ENCODE results near the gene NBEA.
"Not testable (repeated sequence)": the region's sequence is repeated elsewhere in the genome, so short reads cannot be mapped to it uniquely, and the experiment has no call there.

Gene NBEA

DNA sequence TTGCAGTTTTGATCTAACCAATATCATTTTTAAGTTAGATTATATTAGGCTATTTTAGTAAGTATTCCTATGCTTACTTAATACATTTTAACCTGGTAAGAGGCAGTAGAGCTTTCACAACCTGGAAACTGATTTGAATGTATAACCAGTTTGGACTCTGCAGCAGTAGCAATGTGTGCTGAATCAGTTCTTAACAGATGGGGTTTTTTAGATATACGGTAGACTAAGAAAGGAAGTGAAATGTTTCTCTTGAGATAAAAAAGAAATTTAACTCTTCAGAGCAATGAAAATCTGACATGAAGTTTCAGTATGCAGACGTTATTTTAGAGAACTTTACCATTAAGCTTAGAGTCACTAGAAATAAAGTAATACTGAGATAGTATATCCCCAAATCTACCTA, 2.7 kb downstream of the NBEA start:
- DNase-seq (ENCODE audit: low read depth in 2 of 2): no peak

DNA sequence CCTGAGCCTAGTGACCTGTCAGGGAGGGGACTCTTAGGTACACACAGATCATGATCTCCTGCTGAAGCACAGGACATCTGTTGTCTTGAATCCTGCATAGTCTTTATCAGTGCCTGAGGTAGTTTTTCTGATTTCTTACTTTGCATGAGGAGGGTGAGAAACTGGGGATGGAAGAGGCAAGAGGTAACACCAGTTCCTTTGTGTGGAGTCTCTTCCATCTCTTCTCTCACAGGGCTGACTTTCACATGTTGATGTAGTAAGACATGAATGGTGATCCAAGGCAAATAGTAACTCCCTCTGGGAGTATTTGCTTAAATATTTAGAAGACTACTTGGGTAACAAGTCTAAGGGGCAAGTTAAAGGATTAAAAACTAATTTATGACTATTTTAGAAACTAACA, 9.5 kb downstream of the NBEA start:
- DNase-seq (ENCODE audit: low read depth in 2 of 2): no peak

DNA sequence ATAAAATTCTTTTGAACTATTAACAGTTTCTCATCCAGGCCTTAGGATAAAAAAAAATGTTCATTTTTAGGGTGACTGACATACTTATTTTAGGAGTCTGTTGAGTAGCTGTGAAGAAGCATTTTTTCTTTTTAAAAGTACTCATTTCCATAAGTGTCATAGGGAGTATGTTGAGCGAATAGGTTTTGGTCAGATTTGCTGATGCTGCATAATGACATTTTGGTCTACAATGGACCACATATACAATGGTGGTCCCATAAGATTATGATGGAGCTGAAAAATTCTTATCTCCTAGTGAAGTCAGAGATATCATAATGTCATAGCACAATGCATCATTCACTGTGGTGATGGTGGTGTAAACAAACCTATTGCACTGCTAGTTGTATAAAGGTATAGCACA, 17.4 kb downstream of the NBEA start:
- no peak for DNase-seq (ENCODE audit: low read depth in 2 of 2)

DNA sequence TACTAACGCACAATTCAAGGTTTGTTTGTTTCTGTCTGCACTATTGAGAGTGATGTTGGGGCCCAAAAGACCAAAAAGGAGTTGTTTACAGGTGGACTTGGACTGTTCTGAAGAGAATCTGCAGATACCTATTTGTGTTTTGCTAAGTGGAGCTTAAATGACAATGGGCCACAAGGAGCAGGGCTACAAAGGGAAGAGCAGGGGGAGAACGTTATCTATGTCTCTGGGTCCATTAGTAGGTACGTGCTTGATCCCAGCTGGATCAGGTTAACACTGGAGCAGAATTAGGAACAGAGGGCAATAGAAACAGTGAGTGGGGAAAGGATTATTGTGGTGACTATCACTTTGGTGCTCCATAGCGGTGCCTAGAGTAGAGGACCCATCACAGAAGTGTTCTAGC, 22.5 kb downstream of the NBEA start:
- no peak for DNase-seq (ENCODE audit: low read depth in 2 of 2)

DNA sequence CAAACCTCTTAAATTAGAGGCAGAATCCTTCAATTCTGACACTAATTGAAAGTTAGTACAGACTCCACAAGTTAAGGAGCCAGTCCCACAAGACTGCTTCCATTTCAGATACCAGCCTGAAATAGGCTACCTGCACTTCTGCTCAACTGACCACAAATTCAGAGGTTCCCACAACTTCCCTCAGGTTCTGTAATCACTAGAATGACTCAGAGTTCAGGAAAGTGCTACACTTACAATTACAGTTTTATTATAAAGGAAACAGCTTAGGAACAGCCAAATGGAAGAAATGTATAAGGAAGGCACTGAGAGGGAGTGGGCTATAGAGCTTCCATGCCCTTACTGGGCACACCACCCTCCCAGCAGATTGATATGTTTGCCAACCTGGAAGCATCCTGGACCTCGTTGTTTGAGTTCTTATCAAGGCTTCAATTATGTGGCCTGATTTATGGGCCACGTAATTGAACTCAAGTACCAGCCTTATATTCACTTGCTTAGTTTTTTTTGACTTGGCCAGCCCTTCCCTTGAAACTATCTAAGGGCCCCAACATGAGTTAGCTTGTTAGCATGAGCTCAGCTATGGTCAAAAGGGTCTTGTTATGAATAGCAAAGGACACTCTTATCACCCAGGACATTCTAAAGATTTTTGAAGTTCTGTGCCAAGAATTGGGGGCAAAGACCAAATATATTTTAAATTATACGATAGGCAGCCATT, 25.9 kb downstream of the NBEA start:
- DNase-seq (ENCODE audit: low read depth in 2 of 2): no peak

DNA sequence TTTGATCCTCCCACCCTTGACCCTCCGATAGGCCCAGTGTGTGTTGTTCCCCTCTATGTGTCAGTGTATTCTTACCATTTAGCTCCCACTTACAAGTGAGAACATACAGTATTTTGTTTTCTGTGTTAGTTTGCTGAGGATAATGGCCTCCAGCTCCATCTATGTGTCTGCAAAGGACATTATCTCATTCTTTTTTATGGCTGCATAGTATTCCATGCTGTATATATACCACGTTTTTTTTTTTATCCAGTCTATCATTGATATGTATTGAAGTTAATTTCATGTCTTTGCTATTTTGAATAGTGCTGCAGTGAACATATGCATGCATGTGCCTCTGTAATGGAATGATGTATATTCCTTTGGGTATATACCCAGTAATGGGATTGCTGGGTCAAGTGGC, 27.5 kb downstream of the NBEA start:
- DNase-seq (ENCODE audit: low read depth in 2 of 2): not testable (repeated sequence)

DNA sequence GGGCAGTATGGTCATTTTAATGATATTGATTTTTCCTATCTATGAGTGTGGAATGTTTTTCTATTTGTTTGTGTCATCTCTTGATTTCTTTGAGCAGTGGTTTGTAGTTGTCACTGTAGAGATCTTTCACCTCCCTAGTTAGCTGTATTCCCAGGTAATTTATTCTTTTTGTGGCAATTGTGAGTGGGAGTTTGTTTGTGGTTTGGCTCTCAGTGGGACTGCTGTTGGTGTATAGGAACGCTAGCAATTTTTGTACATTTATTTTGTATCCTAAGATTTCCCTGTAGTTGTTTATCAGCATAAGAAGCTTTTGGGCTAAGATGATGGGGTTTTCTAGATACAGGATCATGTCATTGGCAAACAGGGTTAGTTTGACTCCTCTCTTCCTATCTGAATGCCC, 28.9 kb downstream of the NBEA start:
- no peak for DNase-seq (ENCODE audit: low read depth in 2 of 2)

DNA sequence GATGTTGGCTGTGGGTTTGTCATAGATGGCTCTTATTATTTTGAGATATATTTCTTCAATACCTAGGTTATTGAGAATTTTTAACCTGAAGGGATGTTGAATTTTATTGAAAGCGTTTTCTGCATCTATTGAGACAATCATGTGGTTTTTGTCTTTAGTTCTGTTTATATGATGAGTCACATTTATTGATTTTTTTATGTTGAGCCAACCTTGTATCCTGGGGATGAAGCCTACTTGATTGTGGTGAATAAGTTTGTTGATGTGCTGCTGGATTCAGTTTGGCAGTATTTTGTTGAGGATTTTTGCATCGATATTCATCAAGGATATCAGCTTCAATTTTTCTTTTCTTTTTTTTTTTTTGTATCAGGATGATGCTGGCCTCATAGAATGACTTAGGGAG, 29.4 kb downstream of the NBEA start:
- DNase-seq (ENCODE audit: low read depth in 2 of 2): no peak

DNA sequence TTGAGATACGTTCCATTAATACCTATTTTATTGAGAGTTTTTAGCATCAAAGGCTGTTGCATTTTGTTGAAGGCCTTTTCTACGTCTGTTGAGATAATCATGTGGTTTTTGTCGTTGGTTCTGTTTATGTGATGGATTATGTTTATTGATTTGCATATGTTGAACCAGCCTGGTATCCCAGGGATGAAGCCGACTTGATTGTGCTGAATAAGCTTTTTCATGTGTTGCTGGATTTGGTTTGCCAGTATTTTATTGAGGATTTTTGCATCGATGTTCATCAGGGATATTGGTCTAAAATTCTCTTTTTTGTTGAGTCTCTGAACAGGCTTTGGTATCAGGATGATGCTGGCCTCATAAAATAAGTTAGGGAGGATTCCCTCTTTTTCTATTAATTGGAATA, 43.1 kb downstream of the NBEA start:
- DNase-seq (ENCODE audit: low read depth in 2 of 2): not testable (repeated sequence)

DNA sequence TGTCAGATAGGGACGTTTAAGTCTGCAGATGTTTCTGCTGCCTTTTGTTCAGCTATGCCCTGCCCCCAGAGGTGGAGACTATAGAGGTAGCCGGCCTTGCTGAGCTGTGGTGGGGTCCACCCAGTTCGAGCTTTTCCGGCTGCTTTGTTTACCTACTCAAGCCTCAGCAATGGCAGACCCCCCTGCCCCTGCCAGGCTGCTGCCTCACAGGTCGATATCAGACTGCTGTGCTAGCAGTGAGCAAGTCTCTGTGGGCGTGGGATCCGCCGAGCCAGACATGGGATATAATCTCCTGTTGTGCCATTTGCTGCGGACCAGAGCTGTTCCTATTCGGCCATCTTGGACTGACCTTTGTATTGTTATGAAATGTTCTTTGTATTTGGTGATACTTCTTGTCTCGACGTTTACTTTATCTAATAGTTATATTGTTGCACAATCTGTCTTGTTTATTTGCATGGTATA, 46.3 kb downstream of the NBEA start:
- DNase-seq (ENCODE audit: low read depth in 2 of 2): no peak

DNA sequence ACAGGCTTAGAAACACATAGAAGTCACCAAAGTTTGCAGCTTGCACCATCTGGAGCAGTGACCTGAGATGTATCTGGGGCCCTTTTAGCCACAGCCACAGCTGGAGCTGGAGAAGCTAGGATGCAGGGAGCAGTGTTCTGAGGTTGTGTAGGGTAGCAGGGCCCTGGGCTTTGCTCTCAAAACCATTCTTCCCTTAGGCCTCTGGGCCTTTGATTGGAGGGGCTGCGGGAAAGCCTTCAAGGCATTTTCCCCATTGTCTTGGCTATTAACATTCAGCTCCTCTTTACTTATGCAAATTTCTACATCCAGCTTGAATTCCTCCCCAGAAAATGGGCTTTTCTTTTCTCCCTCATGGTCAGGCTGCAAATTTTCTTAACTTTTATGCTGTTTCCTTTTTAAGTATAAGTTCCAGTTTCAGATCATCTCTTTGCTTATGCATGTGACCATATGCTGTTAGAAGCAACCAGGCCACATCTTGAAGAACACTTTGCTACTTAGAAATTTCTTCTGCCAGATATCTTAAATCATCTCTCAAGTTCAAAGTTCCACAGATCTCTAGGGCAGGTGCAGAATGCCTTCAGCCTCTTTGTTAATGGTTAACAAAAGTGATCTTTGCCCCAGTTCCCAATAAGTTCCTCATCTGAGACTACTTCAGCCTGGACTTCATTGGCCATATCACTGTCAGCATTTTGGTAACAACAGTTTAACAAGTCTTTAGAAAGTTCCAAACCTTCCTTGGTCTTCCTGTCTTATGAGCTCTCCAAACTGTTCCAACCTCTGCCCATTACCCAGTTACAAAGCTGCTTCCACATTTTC, 48.5 kb downstream of the NBEA start:
- DNase-seq (ENCODE audit: low read depth in 2 of 2): no peak

DNA sequence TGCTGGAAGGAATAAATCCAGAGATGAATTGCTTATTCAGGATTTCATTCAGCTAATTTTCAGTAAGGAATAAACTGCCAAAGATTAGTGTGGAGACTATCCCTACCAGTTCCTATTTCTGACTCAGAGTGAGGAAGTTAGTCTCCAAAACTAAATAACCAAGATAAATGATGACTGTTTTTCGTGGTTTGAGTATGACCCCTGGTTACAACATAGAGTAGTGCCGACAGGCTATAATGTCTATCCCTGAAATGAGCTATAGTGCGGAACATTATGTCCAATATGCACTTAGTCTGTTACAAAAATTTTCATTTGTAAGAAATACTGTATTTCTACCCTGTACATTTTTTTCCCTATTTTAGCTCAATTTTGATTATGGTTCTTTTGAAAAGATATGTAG, 51.4 kb downstream of the NBEA start:
- DNase-seq (ENCODE audit: low read depth in 2 of 2): no peak

DNA sequence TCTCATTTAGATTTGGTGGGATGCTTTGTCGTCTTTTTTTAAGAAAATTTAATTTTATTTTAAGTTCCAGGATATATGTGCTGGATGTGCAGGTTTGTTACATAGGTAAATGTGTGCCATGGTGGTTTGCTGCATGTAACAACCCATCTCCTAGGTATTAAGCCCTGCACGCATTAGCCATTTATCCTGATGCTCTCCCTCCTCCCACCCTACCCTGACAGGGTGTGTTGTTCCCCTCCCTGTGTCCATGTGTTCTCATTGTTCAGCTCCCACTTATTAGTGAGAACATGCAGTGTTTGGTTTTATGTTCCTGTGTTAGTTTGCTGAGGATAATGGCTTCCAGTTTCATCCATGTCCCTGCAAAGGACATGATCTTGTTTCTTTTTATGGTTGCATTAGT, 61.7 kb downstream of the NBEA start:
- DNase-seq (ENCODE audit: low read depth in 2 of 2): not testable (repeated sequence)

DNA sequence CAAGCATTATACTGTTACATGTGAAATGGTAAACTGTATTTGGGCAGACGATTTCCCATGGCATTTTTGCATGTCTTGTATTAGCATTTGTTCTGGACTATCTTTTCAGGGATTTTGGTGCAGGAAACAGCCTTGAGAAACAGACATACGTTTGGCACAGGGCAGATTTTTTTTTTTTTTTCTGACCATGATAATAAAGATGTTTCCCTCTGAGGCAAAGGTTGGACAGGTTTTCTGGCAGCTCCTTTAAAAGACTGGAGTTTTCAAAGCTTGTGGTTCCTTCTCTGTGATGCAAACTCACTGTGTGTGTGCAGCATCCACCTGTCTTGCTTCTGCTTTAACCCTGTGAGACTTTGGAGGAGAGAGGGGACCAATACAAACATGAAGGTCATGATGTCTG, 63.0 kb downstream of the NBEA start:
- no peak for DNase-seq (ENCODE audit: low read depth in 2 of 2)

DNA sequence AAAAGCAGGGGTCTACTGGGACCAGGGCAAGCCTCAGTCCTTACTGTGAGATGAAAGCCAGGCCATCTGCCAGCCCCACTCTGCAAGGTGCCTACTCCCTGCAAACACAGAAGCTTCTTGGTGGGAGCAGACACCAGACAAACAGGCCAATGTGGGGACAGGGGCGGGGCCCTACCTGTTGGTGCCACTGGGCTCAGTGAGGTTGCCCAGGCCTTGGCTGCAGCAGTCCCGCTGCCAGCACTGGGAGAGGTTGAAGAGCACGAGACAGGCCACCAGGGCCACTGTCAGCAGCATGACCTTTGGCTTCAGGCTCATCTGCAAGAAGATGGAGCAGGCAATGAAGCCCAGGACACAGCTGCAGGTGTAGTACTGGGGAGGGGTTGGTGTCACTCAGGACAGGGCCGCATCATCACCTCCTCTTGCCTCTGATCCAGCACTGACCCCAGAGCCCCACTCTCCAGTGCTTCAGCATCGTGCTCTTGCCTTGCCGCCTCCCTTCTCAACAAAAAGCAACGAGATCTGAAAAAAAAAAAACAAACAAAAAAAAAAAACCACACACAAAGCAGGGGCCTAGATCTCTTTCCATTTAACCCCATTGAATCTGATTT, 72.6 kb downstream of the NBEA start:
- DNase-seq (ENCODE audit: low read depth in 2 of 2): no peak

DNA sequence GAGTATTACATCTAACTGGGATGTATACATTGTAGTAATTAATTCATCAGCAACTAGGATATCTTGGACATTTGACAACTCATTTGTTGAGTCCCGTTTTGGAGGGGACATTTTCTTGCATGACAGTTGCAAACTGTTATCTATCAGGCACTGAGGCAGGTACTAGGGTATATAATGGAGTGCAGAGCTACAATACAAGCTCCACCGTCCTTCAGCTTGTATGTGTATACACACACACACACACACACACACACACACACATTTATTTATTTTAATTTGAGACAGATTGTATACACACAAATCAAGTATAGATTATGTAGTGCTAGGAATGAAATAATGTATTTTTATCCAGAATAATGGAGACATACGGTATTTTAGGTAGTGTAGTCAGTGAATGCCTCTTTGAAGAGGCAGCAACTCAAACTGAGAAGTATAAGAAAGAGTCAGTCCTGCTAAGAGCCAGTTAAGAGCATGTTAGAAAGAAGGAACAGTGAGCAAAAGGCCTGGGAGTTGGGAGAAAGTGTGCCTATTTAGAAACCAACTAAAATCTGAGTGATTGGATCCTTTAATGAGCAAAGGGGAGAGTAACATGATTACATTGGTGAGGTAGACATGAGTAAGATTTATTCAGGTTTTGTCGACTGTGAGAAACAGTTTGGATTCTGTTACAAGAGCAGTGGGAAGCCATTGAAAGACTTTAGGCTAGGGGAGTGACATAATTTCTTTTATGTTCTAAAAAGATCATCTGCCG, 74.5 kb downstream of the NBEA start:
- DNase-seq (ENCODE audit: low read depth in 2 of 2): no peak

DNA sequence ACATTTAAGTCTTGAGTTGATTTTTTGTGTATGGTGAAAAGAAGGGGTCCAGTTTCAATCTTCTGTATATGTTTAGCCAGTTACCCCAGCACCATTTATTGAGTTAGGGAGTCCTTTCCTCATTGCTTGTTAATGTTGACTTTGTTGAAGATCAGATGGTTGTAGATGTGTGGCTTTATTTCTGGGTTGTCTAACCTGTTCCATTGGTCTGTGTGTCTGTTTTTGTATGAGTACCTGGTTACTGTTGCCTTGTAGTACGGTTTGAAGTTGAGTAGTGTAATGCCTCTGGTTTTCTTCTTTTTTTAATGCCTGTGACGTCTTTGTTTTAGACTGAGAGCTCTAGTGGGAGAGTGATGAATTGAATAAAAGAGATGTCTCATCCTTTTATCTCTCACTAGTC, 83.2 kb downstream of the NBEA start:
- no peak for DNase-seq (ENCODE audit: low read depth in 2 of 2)

DNA sequence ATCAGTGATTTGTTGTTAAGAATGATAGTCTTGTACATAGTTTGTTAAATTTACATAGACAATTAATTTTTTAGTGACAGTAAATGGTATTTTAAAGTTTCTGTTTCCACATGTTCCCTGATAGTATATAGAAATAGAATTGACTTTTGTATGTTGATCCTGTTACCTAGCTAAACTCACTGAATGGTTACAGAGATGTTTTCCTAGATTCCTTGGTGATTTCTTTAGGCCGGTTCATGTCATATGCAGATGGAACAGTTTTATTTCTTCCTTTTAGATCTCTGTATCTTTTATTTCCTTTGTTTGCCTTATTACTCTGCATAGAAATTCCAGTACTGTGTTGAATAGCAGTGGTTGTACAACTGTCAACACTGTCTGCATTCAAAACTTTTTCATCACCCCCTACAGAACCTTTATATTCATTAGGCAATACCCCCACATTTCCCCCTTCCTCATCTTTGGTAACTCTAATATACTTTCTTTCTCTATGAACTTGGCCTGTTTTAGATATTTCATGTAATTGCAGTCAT, 86.3 kb downstream of the NBEA start:
- DNase-seq (ENCODE audit: low read depth in 2 of 2): no peak

DNA sequence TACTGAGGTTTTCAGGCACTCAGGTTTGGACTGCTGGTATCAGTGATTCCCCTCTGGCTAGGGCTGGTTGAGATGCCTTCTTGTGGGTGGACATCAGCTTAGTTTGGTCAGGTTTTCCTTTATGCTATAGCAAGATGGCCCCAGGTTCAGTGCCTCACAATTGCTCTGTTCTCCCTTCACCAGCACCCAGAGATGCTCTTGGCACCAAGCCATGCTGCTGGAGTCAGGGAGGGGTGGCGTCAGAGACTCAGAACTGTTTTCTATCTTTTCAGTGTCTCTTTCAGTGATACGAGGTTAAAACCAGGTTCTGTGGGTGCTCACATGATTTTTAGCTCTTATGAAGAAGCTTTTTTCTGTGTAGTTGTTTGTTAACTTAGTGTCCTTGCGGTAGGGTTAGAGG, 96.9 kb downstream of the NBEA start:
- no peak for DNase-seq (ENCODE audit: low read depth in 2 of 2)

DNA sequence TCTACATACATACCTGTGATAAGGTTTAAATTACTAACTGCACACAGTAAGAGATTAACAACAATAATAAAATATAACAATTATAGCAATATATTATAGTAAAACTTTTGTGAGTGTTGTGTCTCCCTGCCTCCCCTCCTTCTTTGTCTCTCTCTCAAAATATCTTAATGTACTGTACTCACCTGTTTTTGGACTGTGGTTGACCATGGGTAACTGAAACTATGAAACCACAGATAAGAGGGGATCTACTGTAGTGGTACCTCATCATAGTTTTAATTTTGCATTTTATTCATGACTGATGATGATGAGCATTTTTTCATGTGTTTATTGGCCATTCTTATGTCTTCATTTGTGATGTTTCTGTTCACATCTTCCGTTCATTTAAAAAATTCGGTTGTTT, 104.5 kb downstream of the NBEA start:
- DNase-seq (ENCODE audit: low read depth in 2 of 2): no peak

DNA sequence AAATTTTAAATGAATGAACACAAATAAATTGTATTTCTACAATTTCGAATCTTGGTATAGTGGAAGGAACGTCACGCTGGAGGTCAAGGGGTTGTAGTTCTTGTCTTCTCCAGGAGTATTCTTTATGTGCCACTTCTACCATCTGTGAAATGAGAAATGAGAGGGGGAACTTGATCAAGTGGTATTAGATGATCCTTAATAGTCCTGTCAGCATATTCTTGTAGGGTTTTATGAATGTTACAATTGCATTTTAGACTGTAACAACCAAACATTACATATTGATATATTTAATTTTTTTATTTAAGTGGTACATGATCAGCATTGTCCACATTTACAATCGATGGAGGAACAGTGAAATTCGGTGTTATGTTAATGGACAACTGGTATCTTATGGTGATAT, 113.6 kb downstream of the NBEA start:
- no peak for DNase-seq (ENCODE audit: low read depth in 2 of 2)

DNA sequence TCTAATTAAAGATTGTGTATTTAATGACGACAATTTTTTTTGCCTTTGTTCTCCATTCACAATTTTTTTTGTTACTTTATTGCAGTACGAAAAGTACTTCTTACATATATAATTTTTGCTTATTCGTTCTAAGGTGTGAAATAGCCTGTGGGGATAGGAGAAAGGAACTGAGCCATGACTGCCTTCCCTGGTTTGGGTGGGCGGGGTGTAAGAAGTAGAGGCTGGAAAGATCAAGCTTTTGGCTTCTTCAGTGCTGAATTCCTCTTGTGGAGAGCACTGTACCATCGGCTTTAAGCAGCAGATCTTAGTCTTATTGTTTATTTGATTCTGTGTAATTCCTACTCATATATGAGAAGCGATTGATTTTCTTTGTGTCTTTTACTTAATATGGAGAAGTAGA, 115.8 kb downstream of the NBEA start:
- DNase-seq (ENCODE audit: low read depth in 2 of 2): no peak

Measured in stimulated activated CD4-positive, alpha-beta T cell treated with anti-CD3 and anti-CD28 coated beads, Interleukin-1b, Interleukin-23, amount 100 ng/mL, for 1 hour (primary cell).